HG02623 (cell line): ENCODE measurements around the gene DIO2.
A peak's percentile ranks its signal among the peaks of the same experiment; 100 is the strongest.

Experiments used
- ATAC-seq: cut with Tn5 transposase; IDR thresholded peaks from one replicate; pipeline ENCODE4 v1.9.1; 2021; ENCODE audit warnings: moderate library complexity; ENCODE audit not compliant: unreplicated experiment

Gene DIO2

GRCh38 chr14:80211153-80212022 lies at the start of gene DIO2:
Gene DIO2, minus strand, starts transcription at chr14:80211504. Its CDS starts 32 bp downstream, at chr14:80211472.
- ATAC-seq = peak; percentile 28

- no peak for ATAC-seq
Measured at GRCh38 chr14:80260645-80261044, 49.3 kb upstream of the DIO2 start.

GRCh38 chr14:80239631-80240030 lies 28.3 kb upstream of the DIO2 start:
- no peak for ATAC-seq

GRCh38 chr14:80237143-80237542 lies 25.8 kb upstream of the DIO2 start:
- ATAC-seq = no peak

- ATAC-seq = no peak
Measured at GRCh38 chr14:80233470-80234089, 22.3 kb upstream of the DIO2 start.

GRCh38 chr14:80231702-80232101 lies 20.4 kb upstream of the DIO2 start:
- ATAC-seq = no peak

- no peak for ATAC-seq
Measured at GRCh38 chr14:80223696-80224465, 12.6 kb upstream of the DIO2 start.

GRCh38 chr14:80216818-80217217 lies 5.5 kb upstream of the DIO2 start:
- no peak for ATAC-seq

GRCh38 chr14:80215756-80216581 lies 4.7 kb upstream of the DIO2 start:
- no peak for ATAC-seq

GRCh38 chr14:80215081-80215480 lies 3.8 kb upstream of the DIO2 start:
- ATAC-seq = no peak

- ATAC-seq = peak; percentile 64
Measured at GRCh38 chr14:80213602-80214001, 2.3 kb upstream of the DIO2 start.

GRCh38 chr14:80212023-80212397 lies 706 bp upstream of the DIO2 start:
- peak; percentile 47 for ATAC-seq

GRCh38 chr14:80208461-80208860 lies 2.8 kb downstream of the DIO2 start:
- ATAC-seq = no peak

- no peak for ATAC-seq
Measured at GRCh38 chr14:80206351-80207080, 4.8 kb downstream of the DIO2 start.

- peak; percentile 45 for ATAC-seq
Measured at GRCh38 chr14:80202888-80203562, 8.3 kb downstream of the DIO2 start.

- no peak for ATAC-seq
Measured at GRCh38 chr14:80200093-80200492, 11.2 kb downstream of the DIO2 start.

- ATAC-seq = no peak
Measured at GRCh38 chr14:80188571-80188970, 22.7 kb downstream of the DIO2 start.

GRCh38 chr14:80186301-80186800 lies 25.0 kb downstream of the DIO2 start:
- ATAC-seq = no peak

GRCh38 chr14:80176893-80177292 lies 34.4 kb downstream of the DIO2 start:
- no peak for ATAC-seq
